Stimulated activated CD4-positive, alpha-beta T cell treated with anti-CD3 and anti-CD28 coated beads, Interleukin-2, amount 100 ng/mL, for 48 hours (primary cell): ENCODE results near the gene LRCH1.

Experiments used
- DNase-seq, 2 donors: peaks; one replicate each; pipeline ENCODE4 v3.0.0-alpha.2; 2020

The LRCH1 gene

DNA sequence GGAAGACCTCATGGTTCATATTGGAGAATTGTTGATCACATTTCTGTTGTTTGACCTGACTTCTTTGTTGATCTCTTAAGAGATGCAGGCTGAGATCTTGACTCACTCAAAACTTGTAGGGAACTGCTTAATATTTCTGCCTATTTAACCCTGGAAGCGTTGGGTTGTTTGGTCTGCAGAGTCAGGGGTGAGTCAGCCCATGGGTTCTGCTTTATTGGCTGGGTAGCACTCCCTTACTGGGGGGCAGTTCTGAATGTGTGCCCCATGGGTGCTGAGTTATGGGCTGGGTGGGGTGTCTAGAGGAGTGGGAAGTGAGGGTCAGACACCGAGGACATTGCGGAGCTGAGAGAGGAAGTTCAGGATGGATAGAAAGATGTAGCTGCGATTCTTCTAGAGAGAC is 87.9 kb downstream of the LRCH1 start:
- DNase-seq: no peak

DNA sequence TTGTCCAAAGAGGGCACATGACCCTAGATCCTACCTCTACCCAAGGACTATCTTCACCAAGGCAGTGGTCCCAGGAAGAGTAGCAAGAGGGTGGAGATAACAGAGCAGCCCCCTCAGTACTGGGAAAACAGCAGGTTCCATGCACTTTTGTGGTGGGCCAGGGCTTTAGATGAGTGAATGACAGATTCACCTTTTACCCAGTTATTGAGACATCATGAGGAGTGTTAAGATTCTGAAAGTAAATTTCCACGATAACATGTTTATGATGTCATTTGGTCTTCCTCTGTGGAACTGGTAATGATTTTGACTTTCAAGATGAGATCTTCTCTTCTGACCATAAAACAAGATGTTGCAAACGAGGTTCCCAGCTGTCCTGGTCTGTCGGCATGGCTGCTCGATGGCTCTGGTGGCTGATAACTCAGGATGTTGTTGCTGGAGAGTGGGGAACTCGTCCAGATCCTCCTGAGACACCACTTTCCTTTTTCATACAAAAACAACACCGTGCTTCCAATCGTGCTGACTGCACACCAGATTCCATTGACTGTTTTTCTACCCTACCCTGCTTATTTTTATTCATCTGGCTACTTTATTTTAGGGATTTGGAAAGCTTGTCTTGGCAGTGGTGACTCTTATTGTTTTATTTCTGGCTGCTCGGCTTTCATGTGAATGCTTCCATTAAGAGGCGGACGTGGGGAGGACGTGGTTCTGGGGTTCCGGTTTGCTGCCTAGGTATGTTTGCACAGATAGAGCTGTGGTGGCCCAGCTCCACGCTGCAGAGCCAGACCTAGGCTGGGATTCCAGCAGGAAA is 88.5 kb downstream of the LRCH1 start:
- no peak for DNase-seq

DNA sequence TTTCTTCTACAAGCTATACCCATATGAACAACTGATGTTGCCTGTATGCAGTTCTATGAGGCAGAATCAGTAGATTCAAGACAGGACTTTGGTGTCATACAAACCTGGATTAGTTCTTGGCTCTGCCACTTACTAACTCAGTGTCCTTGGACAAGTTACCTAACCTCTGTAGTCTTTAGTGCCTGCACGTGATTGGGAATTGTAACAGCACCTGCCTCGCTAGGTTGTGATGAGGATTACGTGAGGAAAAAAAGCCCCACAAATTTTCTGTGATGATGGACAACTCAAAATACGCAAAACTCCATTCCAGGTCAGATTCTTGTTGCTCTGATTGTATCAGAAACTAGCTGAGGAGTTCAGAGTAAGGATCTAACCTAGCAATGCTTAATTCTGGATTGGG is 89.3 kb downstream of the LRCH1 start:
- no peak for DNase-seq

DNA sequence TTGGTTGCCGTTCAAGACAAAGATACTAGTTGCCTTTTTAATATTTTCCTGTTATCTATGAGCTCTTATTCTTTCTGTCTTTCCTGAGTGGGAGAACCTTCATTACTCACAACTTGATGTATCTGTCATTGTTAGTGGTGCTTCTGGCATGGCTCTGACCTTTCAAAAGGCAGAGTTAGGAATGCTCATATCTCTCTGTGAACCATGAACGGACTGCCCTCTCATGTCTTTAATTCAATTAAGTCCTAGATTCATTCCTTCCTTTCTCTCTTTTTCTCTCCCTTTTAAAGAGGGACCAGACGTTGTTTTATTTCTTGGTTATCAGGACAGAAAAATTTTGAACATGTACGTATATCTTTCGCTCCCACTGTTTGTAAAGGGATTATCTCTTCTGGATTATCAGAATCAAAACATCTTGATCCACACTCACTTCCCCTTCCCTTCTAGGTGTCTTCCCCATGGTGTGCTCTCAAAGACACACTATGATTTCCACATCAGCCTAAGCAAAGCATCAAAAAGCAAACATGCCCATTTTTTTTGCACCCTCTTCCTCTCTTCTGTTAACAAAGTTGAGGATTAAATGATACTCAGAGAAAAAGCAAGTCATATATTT is 90.3 kb downstream of the LRCH1 start:
- no peak for DNase-seq

DNA sequence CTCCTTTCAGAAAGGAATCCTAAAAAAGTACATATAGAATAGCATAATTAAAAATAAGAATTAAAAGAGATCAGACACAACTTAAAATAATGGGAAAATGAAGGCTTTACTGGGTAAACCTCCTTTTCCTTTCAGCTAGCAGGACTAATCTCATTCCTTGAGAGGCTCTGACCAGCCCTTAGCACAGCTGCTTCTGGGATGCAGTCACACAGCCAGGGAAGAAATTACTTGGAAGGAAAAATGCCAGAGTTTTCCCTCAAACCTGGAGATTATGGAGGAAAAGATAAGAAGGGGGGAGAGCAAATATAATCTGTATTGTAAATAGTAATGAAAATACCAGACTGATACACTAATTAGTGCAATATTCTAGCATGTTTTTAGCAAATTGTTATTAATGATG is 91.8 kb downstream of the LRCH1 start:
- DNase-seq: no peak

DNA sequence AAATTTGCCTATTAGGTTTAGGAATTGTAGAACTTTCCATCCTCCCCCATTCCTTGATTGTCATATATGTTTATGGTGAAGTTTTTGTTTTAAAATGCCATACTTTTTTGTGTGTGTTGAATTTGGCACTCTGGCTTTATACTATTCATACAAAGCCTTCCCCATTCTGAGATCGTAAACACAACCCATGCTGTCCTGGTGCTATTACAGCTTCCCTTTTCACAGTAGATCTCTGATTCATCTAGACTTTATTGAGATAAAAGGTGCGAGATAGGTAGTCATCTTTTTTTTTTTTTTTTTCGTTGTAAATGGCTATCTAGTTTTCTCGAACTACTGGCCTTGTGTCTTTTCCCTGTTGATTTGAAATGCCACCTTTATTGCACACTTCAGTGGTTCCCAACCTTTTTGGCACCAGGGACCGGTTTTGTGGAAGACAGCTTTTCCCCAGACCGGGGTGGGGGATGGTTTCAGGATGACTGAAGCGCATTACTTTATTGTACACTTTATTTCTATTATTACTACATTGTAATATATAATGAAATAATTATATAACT is 94.6 kb downstream of the LRCH1 start:
- DNase-seq: no peak

DNA sequence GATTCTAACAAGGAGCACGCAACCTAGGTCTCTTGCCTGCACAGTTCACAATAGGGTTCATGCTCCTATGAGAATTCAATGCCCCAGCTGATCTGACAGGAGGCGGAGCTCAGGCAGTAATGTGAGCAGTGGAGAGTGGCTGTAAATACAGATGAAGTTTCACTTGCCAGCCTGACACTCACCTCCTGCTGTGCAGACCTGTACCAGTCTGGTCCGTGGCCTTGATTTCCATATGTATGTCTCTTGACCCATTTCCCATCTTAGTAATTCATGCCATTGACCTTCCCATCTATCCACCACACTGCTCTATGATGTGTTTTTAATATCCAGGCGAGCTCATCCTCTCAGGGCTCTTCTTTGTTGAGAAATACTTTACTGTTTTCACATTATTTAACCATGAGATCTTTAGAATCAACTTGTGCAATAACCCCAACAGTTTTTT is 95.2 kb downstream of the LRCH1 start:
- DNase-seq: no peak

DNA sequence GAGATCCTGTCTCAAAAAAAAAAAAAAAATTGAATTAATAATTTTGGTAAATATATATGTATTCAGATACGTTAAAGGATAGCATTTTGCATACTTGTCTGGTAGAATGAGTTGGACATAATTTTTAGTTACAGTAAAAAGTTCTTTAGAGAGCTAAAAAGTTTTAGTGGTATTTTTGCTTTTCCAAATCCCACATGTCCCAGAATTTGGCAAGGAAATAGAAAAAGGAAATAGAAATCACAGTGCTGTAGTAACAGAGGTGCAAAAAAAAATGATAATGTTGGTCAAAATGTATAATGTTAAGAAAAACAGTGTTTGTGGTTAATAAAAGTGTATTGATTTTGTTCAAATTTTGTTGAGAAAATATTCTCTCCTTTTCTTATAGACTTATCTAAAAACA is 96.8 kb downstream of the LRCH1 start:
- no peak for DNase-seq

DNA sequence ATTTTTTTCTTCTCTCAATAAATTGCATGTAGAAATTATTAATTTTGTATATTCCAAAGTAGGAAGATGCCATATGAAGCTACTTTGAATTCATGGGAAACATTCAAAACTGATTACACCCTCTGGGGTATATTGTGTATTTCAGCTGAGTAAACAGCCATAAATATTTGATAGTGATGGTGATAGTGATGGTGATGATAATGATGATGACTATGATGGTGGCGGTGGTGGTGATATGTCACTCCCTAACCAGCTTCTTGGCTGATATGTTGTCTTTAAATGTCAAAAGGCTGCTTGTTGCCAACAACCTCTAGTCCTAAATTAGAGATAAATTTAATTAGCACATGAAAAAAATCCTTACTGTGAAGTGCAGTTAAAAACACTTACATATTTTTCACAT is 102.0 kb downstream of the LRCH1 start:
- no peak for DNase-seq

DNA sequence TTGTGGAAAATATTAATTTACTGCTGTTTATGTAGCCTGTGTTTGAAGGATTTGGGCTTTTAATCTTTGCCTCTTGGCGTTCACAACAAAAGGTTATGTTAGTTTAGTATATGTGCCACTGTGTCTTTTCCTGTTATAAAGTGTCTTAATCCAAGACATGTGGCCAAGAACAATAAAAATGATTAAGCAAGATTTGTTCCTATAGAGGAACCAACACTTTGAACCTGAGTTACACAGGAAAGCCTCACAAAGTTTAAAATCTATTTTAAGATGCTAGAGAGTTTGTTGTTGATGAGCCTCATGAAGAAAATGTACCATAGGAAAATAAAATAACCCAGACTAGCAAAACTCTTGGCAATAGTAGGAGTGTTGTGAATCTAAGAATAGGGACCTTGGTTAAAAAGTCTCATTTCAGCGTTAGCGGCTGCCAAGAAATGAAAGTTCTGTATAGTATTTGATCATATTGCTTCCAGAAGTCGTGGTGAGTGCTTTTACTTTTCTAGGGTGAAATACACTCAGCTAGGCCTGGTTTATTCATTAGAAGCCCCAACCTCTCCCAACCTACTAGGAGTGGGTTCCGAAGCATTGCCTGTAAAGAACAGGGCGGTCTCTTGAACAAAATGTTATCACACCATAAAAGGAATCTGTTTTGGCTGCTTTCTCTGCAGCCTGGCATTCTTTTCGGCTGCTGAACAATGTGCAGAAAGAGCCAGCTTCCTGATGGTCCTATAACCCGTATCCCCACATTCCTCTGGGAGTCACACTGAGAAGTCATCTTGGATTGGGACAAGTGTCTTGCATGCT is 102.6 kb downstream of the LRCH1 start:
- no peak for DNase-seq

DNA sequence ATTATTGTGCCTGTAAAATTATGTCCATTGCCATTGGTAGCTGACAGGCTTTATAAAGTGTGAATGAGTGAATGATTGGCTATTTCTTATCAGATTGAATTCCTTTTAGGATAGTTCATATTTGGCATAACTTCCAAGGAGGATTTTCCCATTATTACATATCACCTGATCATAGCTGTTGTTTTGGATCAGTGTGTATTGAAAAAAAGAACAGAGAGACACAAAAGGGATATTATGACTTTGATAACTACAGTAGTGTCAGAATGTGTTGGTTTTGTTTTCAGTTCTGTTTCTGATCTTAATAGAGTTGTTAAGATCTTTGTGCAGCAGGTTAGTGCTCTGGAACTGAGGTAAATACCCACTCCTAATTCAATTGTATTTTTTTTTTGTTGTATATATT is 103.8 kb downstream of the LRCH1 start:
- DNase-seq: no peak

DNA sequence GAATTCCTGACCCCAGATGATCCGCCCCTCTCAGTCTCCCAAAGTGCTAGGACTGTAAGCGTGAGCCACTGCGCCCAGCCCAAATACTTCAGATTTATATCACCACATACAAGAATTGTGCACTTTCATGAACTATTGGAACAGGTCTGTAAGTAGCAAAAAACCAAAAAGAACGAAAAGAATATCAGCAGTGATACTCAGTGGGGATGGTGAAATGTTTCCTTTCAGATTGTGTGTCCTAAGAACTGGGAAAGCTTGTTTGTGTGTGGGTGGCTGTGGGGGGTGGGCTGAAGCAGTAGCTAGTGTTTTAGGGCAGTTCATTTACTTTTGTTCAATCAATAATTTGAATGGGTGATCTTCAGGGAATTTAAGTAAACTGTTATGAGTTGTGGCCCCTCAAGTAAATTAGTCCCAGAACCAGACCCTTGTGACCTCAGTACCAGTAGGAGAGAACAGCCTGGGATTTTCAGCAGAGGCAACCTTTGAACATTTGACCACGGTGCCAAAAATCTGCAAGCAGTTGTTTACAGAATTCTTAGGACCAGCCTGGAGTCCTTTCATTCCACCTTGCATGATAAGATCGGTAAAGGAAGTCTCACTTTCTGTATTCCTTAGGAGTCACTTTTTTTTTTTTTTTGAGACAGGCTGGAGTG is 106.6 kb downstream of the LRCH1 start:
- no peak for DNase-seq

DNA sequence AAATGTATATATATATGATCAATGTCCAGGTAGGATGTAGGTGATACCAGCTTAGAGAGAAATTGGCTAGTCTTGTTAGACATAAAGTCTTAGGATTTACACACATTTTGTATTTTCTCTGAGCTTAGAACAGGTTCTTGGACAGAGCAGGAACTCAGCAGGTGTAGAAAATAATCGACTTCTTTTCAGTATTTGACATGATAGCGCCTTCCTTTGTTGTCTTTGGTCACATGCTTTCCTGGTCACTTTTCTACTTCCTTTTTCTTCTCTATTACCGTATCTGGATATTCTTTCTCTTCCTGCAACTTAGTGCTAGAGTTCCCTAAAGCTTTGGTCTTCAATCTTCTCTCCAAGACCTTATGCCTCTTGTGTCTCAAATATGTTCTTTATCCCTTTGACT is 107.4 kb downstream of the LRCH1 start:
- DNase-seq: no peak

DNA sequence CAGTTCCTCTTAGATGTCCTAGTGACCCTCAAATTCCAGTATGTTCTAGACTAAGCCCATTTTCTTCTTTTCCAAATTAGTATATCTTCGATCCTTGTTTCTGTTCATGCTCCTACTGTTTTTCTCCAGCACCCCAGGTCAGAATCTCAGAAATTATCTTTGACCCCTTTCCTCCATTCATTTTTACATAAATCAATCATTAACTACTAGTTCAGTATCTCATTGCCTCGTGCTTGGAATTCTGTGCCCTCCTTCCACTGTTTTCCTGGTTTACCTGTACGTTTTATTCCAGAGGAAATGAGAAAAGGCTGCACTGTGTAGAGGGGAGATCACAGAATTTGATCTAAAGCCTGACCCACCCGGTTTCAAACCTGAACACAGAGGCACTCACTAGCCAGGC is 107.9 kb downstream of the LRCH1 start:
- no peak for DNase-seq

DNA sequence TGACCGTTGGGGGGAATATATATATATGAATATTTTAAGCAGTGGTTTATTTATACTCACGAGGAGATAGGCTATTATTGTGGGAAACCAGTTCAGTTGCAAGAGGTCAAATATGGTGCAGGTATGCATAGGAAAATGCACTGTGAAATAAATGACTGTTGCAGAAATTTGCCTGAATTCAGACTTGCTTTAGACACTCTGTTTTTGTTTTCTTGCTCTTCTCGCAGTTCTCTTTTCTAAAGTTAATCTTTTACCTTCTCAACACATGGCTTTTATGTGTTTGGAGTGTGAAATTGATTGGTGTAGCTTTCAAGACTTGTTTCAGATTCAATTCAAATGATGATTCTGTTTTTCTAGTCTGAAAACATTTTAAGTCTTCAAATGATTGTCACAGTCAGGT is 109.7 kb downstream of the LRCH1 start:
- no peak for DNase-seq

DNA sequence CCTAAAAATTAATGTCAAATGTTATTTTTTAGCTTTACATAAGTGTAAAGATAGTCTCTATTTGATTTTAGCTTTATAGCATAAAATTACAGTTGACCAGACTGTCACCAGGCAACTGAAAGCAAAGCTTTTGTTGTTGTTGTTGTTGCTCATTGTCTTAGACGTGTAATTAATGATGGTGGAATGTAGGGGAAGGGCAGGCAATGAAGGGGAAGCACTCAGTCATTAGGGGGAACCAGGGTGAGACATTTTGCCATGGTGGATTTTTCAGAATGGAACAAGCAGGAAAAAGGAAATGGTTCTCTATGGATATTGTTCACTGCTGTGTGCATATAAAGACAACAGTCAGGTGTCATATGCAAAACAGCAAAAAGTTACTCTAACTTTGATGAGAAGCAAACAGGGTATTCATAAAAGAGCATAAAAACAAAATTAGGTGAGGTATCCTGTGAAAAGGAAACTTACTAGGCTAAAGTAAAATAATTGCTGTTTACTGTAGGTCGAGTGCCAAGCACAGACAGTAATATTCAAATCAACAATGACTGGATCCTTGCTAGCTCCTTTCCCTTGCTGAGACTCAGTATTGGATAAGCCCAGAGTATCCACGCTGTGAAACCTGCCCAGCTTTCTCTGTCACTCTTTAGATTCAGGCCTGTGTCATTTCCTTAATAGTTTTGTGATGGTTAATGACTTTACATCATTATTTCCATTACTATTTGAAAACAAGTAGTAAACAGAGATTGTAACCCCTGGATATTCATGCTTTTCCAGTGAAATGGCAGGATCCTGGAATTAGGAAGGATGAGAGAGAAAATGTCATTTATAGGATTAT is 110.5 kb downstream of the LRCH1 start:
- DNase-seq: no peak

DNA sequence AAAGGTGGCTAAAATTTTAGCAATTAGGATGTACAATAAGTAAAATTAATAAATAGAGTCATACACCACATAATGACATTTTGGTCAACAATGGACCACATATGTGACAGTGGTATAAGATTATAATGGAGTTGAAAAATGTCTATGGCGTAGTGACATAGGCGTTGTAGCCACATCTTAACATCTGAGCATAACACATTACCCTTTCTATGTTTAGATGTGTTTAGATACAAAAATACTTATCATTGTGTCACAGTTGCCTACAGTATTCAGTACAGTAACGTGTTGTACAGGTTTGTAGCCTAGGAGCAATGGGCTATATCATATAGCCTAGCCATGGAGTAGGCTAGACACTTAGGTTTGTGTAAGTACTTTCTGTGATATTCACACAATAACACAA is 111.2 kb downstream of the LRCH1 start:
- no peak for DNase-seq

DNA sequence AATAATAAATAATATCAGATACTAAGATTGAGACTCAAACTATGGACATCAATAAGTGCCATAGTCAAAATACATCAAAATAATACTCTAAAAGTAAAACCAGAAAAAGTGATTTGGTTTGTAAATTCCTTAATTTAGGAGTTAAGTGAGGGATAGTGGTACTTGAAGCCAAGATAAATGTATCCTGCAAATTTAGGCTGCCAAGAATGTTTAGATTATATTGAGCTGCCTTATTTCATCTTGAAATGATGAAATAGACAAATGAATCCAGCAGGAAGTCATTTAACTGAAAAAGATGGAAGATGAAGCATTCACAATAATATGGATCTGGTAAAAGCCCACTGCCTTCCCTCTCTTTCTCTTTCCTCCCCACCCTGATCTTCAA is 112.3 kb downstream of the LRCH1 start:
- no peak for DNase-seq

DNA sequence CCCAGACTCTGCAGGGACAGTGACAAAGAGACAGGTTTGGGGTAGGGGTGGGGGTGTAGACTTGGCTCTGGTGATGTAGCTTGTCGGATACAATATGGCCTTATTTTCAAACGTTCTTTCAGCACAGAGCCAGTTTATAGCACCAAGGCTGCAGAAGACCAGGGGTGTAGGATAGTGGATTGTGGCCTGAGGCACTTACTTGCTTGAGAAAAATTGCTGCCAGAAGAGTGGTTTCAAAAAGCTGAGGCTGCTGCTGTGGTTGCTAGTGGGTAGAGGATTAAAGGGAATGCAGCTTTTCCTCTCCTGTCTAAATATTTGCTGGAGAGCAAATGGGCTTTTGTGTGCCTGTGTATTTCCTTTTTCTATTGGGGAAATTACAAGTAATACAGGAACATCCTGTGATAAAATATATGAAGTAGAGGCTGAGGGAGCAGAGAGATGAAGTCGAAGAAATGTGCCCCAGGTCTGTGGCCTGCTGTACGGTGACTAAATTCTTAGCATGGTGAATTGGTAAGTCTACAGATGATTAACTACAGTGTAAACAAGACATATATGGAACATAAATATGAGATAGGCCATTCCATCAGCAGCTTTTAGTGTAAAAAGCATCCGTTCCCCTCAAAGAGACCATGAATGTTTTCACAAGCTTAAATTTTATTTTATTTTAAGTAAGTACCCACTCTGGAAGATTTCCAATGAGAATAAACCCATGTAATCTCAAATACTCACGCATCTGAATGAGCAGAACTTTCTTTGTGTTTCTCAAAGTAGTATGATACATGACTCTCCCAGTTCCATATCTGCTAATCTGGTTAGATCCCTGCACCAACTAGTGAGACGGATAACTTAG is 112.9 kb downstream of the LRCH1 start:
- DNase-seq: no peak

DNA sequence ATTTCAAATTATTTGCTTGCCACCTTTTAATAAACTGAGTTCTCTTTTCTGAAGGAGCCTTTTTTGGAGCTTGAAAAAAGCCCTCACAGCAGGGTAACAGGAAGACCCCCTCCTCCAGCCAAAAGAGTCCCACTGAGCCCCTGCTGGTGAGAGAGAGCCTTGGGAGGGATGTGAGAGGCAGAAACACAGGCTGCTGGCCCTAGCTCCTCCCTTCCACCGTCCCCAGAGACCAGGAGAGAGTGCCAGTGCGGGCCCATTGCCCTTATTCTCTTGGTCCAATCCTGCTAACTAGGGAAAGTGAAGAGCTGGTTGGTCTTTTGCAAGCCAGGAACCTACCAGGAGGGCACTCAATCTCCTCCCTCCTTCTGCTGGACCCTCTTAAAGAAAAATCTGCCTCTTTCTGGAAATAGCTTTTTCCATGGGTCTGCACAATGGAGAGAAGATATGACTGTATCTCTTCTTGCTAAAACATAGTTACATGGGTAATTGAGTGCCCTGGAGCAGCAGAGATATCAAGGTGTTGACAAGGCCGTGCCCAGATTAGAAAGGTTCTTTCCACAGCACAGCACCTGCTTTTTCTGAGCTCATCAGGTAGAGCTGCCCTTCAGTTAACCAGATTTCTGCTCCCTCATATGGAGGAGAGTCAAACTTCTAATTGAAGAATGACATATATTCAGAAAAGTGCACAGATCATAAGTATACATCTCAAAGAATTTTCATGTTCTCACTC is 113.9 kb downstream of the LRCH1 start:
- no peak for DNase-seq
